ENCODE results near the gene ZBTB8A. TPM values are rescaled to one million over a fixed set of nuclear protein-coding genes. Genes with fewer than 3 reads are reported as not detected.

The ZBTB8A gene
- total and polyA plus RNA-seq, 2 of the 13 experiments (the other 11 are each of a cell fraction or from before 2014, with no cell fraction given): 1.3 to 3.7 TPM

DNA sequence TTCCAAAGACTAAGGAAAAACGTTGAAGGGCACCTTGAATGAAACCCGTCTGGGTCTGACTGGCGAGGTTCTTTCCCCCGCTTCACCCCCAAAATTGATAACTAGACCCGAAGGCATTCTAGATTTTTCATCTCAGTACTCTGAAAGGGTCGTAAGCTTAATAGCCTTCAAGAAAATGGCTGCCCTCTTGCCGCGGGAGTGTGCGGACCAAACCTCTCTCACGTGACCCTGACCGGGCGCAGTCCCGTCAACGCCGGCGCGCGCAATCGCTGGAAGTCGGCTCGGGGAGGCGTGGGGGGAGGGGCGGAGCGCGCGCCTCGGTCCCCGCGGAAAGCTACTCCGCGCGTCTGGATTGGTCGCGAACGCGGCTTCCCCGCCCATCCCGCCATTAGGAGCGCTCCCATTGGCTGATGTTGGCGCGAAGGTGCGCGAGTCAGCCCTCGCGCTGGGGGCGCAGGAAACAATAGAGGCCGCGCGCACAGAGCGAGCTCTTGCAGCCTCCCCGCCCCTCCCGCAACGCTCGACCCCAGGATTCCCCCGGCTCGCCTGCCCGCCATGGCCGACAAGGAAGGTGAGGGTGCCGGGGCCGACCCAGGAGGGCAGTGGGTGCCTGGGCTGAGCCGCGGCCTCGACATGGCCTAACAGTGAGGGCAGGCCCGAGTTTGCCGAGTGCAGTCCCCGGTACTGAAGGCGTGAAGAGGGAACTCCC is 111.7 kb downstream of the ZBTB8A start, which contains the start of gene RBBP4 (continued):
- TF ChIP-seq ETS1 (CRISPR knock-in tag; IDR thresholded peaks at IDR 0.05): no peak
- no peak for TF ChIP-seq AGO1 (IDR thresholded peaks at IDR 0.05; ENCODE audit: low read depth, low read length, poor library complexity, severe bottlenecking)
- peak; percentile 94 for TF ChIP-seq HIVEP1 (CRISPR knock-in tag; IDR thresholded peaks at IDR 0.05)
- peak; percentile 65; the same call in 1 of the 2 replicates for TF ChIP-seq HOXD1 (CRISPR knock-in tag; IDR thresholded peaks at IDR 0.05)
- peak; percentile 23; the same call in 1 of the 2 replicates for TF ChIP-seq ZNF501 (CRISPR knock-in tag; IDR thresholded peaks at IDR 0.05)
- no peak for TF ChIP-seq FUBP1 (CRISPR knock-in tag; IDR thresholded peaks at IDR 0.05; ENCODE audit: borderline replicate concordance)
- no peak; the same call in 1 of the 2 replicates for TF ChIP-seq ZBTB8A (CRISPR knock-in tag; IDR thresholded peaks at IDR 0.05; ENCODE audit: borderline replicate concordance, low read depth)
- no peak for TF ChIP-seq ZNF672 (CRISPR knock-in tag; IDR thresholded peaks at IDR 0.05)
- no peak for TF ChIP-seq RNF219 (CRISPR knock-in tag; IDR thresholded peaks at IDR 0.05)
- peak; percentile 94 for TF ChIP-seq SP5 (CRISPR knock-in tag; IDR thresholded peaks at IDR 0.05; ENCODE audit: borderline replicate concordance, low read depth)
- TF ChIP-seq SCMH1 (CRISPR knock-in tag; IDR thresholded peaks at IDR 0.05; ENCODE audit: borderline replicate concordance): no peak
- TF ChIP-seq HOMEZ (CRISPR knock-in tag; IDR thresholded peaks at IDR 0.05; ENCODE audit: low read depth): peak; percentile 59; the same call in 1 of the 2 replicates
- TF ChIP-seq, protein P1, sequence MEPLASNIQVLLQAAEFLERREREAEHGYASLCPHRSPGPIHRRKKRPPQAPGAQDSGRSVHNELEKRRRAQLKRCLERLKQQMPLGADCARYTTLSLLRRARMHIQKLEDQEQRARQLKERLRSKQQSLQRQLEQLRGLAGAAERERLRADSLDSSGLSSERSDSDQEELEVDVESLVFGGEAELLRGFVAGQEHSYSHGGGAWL (CRISPR knock-in tag; IDR thresholded peaks at IDR 0.05): peak; percentile 91
- no peak for TF ChIP-seq SKI (IDR thresholded peaks at IDR 0.05; ENCODE audit: partially characterized antibody)
- peak; percentile 97 for TF ChIP-seq ZNF891 (CRISPR knock-in tag; IDR thresholded peaks at IDR 0.05)
- TF ChIP-seq CREB1 (IDR thresholded peaks at IDR 0.05): peak; percentile 72
- peak; percentile 59 for TF ChIP-seq CREB1 (CRISPR knock-in tag; IDR thresholded peaks at IDR 0.05)
- TF ChIP-seq BCL6 (CRISPR knock-in tag; IDR thresholded peaks at IDR 0.05): no peak; the same call in 1 of the 2 replicates
- TF ChIP-seq ZNF350 (CRISPR knock-in tag; IDR thresholded peaks at IDR 0.05; ENCODE audit: borderline replicate concordance, low read depth): peak; percentile 66; the same call in 1 of the 2 replicates
- TF ChIP-seq ZBTB7B (CRISPR knock-in tag; IDR thresholded peaks at IDR 0.05): peak; percentile 79

All from HepG2 (cell line).